Measurements from ENCODE around the gene ATAD1.
"Not testable (repeated sequence)": the region's sequence is repeated elsewhere in the genome, so short reads cannot be mapped to it uniquely, and the experiment has no call there.

The ATAD1 gene

DNA sequence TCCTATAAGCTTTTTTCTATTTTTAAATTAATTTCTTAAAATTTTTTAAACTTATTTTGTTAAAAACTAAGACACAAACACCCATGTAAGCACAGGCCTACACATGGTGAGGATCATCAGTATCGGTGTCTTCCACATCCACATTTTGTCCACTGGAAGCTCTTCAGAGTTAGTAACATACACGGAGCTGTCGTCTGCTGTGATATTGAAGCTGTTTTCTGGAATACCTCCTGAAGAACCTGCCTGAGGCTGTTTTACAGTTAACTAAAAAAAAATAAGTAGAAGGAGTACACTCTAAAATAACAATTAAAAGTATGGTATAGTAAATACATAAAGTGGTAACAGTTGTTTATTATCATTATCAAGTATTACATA, 27.6 kb upstream of the ATAD1 start:
- no peak for DNase-seq

DNA sequence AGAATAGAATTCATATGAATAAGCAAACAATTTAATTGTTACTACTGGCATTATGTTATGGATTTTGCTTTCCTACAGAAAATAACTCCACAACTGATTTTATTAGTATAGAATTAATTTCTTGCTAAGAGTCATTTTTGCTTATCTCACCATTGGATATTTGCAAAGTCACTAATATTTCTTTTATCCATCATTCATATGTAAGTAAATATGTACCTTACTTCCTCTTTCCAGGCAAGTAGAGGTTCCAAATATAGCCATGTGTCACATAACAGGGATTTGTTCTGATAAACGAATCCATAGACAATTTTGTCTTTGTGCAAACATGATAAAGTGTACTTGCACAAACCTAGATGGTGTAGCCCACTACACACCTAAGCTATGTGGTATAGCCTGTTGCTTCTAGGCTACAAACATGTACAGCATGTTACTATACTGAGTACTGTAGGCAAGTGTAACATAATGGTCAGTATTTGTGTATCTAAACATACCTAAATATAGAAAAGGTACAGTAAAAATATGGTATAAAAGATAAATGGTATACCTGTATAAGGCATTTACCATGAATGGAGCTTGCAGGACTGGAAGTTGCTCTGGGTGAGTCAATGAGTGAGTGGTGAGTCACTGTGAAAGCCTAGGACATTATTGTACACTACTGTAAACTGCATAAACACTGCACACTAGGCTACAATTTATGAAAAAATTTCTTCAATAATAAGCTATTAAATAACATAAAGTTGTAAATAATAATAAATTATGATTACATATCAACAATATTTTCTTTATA, 27.0 kb upstream of the ATAD1 start:
- DNase-seq: no peak

DNA sequence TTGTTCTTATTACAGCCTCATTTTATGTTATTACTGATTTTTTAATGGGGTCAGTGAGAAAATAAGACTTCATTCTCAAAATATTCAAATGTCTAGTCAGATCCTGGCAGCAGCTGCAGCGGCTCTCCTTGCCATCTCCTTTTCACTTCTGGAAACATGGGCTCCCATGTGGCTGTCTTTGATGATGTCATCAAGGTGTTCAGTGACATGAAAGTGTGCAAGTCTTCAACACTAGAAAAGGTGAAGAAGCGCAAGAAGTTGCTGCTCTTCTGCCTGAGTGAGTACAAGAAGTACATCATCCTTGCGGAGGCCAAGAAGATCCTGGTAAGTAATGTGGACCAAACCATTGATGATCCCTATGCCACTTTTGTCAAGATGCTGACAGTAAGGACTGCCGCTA, 25.7 kb upstream of the ATAD1 start:
- no peak for DNase-seq

DNA sequence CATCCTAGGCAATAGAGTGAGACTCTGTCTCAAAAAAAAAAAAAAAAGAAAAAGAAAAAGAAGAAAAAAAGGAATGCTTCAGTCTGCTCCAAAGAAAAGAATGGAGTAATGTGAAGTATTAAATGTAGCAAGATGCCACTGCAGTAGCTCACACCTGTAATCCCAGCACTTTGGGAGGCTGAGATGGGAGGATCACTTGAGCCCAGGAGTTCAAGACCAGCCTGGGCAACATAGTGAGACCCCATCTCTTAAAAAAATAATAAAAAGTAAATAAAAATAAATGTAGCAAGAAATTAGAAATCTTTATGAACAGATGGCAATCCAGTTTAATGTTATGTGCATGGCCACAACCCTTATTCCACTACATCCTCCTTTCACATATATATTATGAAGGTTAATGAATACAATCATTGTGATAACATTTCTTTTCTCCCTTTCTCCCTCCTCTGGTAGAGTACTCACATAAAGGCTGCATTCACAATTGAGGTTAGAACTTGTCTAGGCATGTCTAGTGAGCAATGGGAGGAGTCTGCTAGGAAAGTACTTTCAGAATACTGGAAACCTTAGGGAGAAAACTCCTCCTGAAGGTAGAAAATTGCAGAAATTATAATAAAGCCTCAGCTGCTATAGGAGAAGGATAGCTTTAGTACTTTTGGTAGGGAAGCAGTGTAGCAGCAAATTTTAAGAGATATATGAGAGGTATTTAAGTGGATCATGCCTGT, 24.9 kb upstream of the ATAD1 start:
- no peak for DNase-seq

DNA sequence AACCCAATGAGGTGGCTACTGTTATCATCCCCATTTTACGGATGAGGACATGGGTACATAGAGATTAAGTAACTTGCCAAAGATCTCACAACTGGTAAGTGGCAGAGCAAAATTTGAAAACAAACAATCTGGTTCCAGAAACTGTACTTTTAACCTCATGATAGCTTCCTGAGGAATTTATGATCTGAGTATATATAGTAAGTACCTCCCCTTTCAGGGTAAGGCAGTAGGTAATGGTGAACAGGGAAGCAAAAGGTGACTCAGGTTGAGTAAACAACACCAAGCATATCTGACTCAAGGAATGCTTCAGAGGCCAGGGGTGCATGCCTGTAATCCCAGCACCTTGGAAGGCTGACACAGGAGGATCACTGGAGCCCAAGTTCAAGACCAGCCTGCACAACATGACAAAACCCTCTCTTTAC, 24.2 kb upstream of the ATAD1 start:
- no peak for DNase-seq

DNA sequence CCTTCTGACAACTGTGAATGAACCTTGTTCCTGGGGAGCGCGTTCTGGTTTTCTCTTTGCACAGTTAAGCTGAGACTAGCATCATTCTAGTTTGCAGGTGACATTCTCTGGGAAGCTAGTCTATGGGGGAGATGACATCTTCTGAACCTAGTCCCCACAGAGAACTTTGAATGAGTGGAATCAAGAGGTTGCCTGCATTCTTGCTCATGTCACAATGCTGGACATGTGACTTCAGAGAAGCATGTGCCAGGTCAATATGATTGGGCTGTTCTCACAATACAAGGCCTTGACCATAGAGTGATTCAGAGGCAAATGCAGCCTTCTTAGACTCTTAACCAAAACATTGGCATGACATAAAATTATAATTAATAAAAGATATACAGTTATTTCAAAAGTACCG, 23.2 kb upstream of the ATAD1 start:
- DNase-seq: no peak

DNA sequence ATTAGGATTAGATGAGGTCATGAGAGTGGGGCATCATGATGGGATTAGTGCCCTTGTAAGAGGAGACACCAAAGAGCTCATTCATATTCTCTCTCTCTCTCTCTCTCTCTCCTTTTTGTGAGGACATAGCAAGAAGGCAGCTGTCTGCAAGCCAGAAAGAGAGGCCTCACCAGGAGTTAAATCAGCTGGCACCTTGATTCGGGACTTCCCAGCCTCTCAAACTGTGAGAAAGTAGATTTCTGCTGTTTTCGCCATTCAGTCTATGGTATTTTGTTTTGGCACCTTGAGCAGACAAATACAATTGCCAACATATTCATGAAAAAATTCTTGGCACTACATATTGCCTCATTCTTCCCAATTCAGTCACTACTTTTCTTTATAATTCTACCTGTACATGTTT, 20.6 kb upstream of the ATAD1 start:
- DNase-seq: no peak

DNA sequence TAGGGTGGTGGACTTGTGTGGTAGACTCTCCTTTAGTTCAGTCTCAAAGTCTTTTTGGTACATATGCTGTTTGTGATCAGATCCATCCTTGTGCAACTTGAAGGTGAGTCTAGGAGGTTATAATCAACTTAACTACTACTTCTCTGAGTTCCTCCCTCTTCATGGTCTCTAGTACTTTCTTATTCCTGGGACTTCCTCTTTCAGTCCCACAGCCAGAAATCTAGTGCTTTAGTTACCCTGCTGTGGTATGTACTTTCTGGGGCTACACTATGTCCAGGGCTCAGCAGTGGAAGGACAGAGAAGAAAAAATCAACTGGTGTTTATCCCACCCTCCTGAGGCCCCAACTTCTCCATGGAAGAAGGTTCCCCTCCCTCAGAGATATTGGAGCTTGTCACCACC, 19.4 kb upstream of the ATAD1 start:
- no peak for DNase-seq

DNA sequence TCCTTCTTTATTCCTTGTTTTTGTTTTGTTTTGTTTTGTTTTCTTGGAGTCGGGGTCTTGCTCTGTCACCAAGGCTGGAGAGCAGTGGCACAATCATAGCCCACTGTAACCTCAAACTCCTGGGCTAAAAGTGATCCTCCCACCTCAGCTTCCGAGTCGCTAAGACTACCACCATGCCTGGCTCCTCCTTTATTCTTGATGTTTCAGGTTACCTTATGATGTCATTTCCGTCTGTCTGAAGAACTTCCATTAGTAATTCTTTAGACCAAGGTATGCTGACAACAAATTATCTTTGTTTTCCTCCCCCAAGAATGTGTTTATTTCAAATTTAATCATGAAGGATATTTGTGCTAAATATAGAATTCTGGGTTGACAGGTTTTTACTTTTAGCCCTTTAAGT, 18.1 kb upstream of the ATAD1 start:
- no peak for DNase-seq

DNA sequence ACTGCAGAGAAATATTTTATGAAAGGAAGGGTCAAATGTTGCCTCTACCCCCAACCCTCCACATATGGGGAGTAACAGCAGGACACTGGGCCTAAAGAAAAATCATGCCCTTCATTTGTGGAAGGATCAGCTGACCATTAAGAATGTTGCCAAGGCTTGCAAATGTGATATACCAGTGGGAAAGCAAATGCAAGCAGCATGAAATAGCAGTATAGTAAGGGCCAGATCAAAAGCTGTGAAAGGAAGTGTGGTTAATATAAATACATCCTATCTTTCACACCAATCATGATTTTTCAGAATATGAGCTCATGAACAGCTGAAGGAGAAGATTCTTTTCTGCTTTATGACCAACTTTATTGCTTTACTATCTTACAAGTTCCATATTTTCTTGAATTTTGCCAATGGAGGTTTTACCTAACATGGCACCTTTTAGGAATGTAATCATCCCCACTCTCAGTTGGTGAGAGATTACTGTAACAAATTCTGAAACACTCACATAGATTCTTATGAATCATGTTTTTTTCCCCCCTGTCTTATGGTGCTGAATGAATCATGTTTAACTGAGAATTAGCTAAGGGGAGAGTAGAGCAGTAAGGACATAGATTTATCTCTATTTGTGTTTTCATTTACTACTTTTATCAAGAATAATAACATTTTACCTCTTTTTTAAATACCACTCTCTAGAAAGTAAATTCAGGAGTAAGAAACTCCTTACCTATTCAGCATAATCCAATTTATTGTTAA, 12.1 kb upstream of the ATAD1 start:
- DNase-seq: no peak

DNA sequence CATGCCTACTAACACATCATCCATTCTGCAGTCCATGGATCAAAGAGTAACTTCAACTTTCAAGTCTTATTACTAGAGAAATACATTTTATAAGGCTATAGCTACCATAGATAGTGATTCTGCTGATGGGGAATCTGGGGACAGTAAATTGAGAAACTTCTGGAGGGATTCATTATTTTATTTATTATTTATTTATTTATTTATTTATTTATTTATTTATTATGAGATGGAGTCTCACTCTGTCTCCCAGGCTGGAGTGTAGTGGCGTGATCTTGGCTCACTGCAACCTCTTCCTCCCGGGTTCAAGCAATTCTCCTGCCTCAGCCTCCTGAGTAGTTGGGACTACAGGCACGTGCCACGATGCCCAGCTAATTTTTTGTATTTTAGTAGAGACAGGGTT, 11.0 kb upstream of the ATAD1 start:
- DNase-seq: not testable (repeated sequence)

DNA sequence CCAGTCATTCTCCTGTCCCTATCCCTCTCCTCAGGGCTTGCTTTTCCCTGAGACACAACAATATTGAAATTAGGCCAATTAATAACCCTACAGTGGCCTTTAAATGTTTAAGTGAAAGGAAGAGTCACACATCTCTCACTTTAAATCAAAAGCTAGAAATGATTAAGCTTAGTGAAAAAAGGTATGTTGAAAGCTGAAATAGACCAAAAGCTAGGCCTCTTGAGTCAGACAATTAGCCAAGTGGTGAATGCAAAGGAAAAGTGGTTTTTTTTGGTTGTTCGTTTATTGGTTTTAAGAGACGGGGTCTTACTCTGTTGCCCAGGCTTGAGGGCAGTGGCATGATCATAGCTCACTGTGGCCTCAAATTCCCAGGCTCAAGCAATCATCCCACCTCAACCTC, 9.7 kb upstream of the ATAD1 start:
- DNase-seq: no peak

DNA sequence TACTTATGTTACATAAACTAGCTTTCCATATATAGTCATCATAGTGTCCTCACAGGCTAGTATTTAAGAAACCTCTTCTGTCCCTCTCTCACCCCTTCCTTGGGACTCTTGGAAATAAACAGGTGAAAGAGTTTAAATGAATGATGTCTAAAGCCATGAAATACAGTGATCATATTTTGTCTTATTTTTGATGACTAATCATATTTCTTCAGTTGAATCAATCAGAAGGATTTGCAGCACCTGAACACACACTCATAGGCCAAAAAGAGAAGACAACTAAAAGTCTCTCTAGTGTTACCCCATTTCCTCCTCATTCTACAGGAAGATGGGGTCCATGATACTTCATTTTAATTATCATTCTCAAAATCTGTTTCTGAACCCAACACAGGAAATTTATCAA, 8.6 kb upstream of the ATAD1 start:
- no peak for DNase-seq

DNA sequence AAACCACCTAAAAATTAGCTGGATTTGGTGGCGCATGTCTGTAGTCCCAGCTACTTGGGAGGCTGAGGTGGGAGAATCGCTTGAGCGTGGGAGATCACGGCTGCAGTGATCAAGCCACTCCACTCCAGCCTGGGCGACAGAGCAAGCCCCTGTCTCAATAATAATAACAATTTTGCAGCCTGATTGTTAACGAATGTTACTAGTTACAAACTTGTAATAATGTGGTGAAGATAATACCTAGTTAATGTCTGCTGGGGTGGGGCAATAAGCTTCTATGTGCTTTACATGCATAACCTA, 1.2 kb upstream of the ATAD1 start:
- no peak for DNase-seq

DNA sequence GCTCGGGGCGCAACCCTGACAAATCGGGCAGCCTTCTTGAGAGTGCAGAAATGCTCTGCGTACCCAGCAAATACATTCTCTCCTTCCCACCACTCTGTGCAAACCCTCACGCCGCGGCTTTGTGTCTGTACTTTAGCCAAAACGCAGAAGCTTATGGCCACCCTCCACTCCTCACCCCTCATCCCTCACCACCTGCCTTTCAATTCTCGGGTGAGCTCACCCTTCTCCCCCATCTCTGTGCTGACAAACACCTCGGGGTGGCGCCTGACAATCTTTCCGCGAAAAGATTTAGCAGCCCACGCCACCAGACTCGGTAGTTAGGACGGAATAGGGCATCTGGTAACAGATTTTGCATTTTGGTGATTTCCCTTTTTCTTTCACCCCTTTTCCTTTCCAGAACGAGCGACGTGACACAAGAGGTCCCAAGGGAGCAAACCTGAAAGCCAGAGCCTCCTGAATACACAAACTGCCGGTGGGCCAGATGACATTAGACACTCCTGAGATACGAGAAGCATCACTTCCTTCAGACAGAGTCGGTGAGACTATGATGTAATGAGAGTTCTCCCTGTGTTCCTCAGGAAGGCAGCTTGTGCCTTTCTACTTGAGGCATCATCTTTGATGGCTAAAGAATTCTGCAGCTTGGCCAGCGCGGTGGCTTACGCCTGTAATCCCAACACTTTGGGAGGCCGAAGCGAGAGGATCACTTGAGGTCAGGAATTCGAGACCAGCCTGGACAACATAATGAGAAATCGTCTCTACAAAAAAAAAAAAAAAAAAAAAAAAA, 671 bp upstream of the ATAD1 start:
- no peak for DNase-seq

DNA sequence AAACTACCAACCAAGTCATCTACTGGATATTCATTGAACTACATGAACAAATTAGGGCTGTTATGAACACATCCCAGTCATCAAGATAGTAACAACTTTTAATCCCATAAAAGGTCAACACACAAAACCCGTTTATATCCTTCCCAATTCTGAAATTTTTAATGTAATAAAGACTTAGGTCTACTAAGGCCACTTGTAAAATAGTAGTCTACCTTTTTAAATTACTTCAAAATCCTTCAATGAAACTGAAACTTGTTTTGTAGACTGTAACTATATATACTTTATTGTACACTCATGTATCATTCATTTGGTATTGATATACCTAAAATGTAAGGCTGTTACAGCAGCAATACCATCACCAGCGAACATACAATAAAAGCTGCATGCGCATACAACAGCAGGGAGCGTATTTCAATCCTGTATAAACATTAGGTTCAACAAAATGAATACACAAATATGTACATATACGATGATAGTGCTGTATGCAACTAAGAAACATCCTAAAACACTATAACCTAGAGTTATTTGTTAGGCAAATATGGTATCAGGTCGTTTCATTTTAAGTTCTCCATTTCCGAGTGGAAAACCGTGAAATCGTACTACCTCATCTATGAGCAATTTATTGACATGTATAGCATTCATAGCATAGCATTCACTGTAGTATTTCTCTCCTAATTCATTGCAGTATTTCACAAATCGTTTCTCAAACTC, 973 bp downstream of the ATAD1 start:
- DNase-seq: no peak

DNA sequence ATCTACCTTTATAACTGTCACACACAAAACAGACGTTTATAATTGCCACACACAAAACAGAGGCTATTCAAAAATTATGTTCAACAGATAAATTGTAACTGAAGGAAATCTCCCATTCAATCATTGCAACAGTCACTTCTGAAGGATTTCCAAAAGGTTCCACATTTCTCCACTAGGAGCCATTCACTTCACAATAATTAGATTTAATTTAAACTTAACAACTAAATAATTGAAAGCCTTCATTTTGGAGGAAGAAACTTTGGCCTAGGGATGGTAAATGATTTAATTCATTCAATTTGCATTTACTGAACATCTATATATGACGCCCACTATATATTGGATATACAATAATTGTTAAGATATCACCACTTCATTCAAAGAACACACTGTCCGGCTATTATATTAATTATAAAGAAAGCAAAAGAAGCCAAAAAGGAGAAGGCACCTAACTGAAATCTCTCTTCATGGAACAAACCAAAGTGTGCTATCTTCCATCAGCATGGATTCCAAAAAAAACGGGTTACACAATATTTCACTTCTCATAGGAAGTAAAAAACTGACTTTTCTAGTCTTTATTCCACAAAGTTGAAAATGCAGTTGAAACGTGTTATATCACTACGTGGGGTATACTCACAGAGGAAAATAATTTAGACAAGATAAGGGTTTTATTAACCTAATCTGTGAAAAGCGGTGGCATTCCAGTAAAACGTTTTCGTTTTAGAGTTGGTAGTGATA, 1.7 kb downstream of the ATAD1 start:
- no peak for DNase-seq

DNA sequence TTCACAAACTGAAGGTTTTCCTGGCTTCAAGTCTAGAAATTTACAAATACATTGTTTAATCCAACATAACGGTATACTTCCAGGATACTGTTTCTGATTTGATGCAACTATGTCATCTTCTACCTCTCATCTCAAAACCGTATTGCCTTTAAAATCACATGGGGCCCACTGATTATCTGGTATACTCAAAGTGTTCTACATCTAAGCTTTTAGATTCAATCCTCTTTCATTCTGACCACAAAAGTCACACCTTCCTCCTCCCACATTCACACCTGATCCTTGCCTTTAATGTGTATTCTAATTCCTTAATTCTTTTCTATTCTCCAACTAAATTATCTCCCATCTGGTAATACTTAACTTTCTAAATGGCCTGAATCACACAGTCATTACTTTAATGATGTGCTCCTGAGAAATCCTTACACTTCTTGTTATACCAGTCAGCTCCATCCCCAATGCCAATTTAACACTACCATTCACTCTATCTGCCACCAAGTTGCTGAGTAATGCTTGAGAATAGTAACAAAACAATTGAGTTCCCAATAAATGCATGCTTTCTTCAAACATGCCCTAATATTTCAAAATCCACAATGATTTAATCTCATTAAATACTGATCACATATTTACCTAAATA, 13.0 kb downstream of the ATAD1 start:
- no peak for DNase-seq

DNA sequence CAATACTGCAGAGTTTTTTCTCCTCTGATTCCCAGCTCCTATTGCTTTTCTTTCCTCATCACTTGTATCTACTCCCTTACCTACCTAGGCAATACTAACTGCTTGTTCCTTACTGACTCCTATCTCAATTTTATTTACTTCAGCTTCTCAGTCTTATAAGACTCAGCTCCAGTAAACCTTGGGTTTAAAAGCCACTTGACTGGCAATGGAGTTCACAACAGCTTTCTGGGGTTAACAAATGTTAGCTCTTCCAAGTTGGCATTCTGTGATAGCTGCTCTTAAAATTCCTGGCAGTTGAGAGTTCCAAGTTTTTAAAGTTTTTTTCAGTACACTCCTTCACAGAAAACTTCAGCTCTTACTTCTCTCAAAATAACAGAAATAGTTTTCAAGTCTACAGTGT, 14.2 kb downstream of the ATAD1 start:
- DNase-seq: no peak

DNA sequence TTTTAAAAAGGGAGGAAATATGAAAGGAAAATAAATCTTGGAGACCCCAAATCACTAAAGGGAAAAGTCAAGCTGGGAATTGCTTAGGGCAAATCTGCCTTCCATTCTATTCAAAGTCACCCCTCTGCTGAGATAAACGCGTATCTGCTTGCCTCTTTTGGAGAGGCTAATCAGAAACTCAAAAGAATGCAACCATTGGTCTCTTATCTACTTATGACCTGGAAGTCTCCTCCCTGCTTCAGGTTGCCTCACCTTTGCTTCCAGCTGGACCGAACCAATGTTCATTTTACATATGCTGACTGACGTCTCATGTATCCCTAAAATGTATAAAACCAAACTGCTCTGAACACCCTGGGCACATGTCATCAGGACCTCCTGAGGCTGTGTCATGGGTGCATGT, 14.7 kb downstream of the ATAD1 start:
- no peak for DNase-seq

DNA sequence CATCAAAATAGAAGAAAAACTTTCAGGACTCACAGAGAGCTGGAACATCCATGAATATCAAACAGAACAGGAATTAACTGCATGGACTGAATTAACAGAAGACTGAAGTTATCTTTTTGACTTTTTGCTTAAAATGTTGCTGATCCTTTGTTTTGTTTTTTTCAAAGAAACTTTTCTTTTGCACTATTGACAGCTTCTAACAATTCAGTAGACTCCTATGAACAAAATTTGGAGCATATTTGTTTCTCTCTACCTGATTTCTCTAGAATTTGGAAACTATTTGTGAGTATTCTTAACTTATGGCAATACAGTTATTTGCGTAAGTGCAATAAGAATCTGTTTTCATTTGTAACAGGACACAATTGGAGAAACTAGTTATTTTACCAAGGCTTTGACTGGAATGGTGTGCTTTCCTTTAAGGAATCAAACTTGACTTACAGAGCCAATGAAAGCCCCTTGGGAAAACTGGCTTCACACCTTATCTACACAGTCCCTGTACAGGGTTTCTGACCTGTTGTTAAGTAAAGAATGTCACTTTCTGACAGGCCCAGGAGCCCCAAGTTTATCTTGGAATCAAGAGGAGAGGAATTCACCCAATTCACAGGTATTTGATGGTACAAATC, 16.1 kb downstream of the ATAD1 start:
- not testable (repeated sequence) for DNase-seq
